ENCODE measurements around the gene SSR4. TPM values are rescaled to one million over a fixed set of nuclear protein-coding genes. Genes with fewer than 3 reads are reported as not detected.

The SSR4 gene
- total and polyA plus RNA-seq, 4 donors, result 125 to 459 (median 304) TPM

- TF ChIP-seq FOXA1 (IDR thresholded peaks at IDR 0.05) (no peak), HNF4A (conservative IDR thresholded peaks at IDR 0.05) (no peak), NR2F2 (IDR thresholded peaks at IDR 0.05) (no peak), EGR1 (IDR thresholded peaks at IDR 0.05; ENCODE audit: low read depth in 2 of 2) (no peak), RXRA (IDR thresholded peaks at IDR 0.05) (no peak), ZBTB33 (IDR thresholded peaks at IDR 0.05) (no peak)
Measured at GRCh38 chrX:153791104-153791852, 3.2 kb upstream of the SSR4 start (continued).

DNA sequence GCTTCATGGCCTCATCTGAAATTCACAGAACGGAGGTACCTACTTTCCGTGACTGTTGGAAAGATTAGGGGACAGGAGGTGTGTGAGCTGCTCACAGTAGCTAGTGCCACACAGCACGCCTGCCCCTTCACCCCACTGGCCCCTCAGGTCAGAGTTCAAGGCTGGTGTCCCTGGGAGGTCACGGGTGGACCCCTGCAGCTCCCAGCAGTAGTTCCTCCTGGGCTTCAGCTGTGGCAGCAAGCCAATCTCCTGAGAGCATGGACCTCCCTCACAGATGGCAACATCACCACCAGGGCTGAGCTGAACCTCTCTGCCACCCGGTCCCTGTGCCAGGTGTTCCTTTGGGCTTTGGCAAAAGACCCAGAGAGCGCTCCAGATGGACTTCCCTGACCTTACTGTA lies 2.1 kb upstream of the SSR4 start:
- 87% methylated on average over 6 of the region's 6 CpGs for WGBS
- no peak overlapping the region for H3K4me3 ChIP-seq (ENCODE audit: low read depth in 1 of 3, low read length in 3 of 3)
- H3K9me3 ChIP-seq (ENCODE audit: control insufficient read depth in 4 of 4, low read length in 3 of 4), result peaks cover 0 to 3% (median 2%) of the 10 kb centered on the region in 4 donors
- H3K4me1 ChIP-seq (ENCODE audit: control insufficient read depth in 4 of 4, insufficient read depth in 4 of 4, low read length in 3 of 4), result peaks cover 8 to 25% (median 17%) of the 10 kb centered on the region in 4 donors
- peaks cover 2 to 15% (median 3%) of the 10 kb centered on the region in 4 donors for H3K36me3 ChIP-seq (ENCODE audit: control insufficient read depth in 4 of 4, insufficient read depth in 3 of 4, low read depth in 1 of 4, low read length in 3 of 4)
- H3K9ac ChIP-seq (ENCODE audit: low read depth in 1 of 2, low read length in 2 of 2), result no peak overlapping the region
- H3K27ac ChIP-seq (ENCODE audit: low read depth in 1 of 2, low read length in 2 of 2), result no peak overlapping the region
- TF ChIP-seq RXRA (IDR thresholded peaks at IDR 0.05) (no peak), SP1 (IDR thresholded peaks at IDR 0.05) (no peak), CTCF (IDR thresholded peaks at IDR 0.05; ENCODE audit: low read depth, low read length, missing input control) (no peak), NR2F2 (IDR thresholded peaks at IDR 0.05) (no peak), HNF4G (IDR thresholded peaks at IDR 0.05) (no peak), EGR1 (IDR thresholded peaks at IDR 0.05; ENCODE audit: low read depth in 2 of 2) (no peak), FOXA1 (IDR thresholded peaks at IDR 0.05) (no peak)
- TF ChIP-seq, protein P1, sequence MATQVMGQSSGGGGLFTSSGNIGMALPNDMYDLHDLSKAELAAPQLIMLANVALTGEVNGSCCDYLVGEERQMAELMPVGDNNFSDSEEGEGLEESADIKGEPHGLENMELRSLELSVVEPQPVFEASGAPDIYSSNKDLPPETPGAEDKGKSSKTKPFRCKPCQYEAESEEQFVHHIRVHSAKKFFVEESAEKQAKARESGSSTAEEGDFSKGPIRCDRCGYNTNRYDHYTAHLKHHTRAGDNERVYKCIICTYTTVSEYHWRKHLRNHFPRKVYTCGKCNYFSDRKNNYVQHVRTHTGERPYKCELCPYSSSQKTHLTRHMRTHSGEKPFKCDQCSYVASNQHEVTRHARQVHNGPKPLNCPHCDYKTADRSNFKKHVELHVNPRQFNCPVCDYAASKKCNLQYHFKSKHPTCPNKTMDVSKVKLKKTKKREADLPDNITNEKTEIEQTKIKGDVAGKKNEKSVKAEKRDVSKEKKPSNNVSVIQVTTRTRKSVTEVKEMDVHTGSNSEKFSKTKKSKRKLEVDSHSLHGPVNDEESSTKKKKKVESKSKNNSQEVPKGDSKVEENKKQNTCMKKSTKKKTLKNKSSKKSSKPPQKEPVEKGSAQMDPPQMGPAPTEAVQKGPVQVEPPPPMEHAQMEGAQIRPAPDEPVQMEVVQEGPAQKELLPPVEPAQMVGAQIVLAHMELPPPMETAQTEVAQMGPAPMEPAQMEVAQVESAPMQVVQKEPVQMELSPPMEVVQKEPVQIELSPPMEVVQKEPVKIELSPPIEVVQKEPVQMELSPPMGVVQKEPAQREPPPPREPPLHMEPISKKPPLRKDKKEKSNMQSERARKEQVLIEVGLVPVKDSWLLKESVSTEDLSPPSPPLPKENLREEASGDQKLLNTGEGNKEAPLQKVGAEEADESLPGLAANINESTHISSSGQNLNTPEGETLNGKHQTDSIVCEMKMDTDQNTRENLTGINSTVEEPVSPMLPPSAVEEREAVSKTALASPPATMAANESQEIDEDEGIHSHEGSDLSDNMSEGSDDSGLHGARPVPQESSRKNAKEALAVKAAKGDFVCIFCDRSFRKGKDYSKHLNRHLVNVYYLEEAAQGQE (IDR thresholded peaks at IDR 0.05), result no peak
- TF ChIP-seq, protein P2, sequence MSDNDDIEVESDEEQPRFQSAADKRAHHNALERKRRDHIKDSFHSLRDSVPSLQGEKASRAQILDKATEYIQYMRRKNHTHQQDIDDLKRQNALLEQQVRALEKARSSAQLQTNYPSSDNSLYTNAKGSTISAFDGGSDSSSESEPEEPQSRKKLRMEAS (IDR thresholded peaks at IDR 0.05), result no peak
- no peaks in the 10 kb centered on the region for H3K27me3 ChIP-seq (ENCODE audit: control insufficient read depth in 4 of 4, insufficient read depth in 4 of 4, low read length in 3 of 4)
- DNase-seq (ENCODE audit: low spot score), result no peak

GRCh38 chrX:153793291-153793690 lies 1.2 kb upstream of the SSR4 start:
- Histone ChIP-seq H3K9me3 (ENCODE audit: control insufficient read depth in 4 of 4, low read length in 3 of 4) (peaks cover 0 to 3% (median 2%) of the 10 kb centered on the region in 4 donors), H3K9ac (ENCODE audit: low read depth in 1 of 2, low read length in 2 of 2) (peak overlapping the region; percentile 62 to 76), H3K36me3 (ENCODE audit: control insufficient read depth in 4 of 4, insufficient read depth in 3 of 4, low read depth in 1 of 4, low read length in 3 of 4) (peaks cover 0 to 16% (median 4%) of the 10 kb centered on the region in 4 donors), H3K27ac (ENCODE audit: low read depth in 1 of 2, low read length in 2 of 2) (peak overlapping the region; percentile 76 to 86), H3K27me3 (ENCODE audit: control insufficient read depth in 4 of 4, insufficient read depth in 4 of 4, low read length in 3 of 4) (no peaks in the 10 kb centered on the region), H3K4me3 (ENCODE audit: low read depth in 1 of 3, low read length in 3 of 3) (peak overlapping the region; percentile 84 to 91 (median 87)), H3K4me1 (ENCODE audit: control insufficient read depth in 4 of 4, insufficient read depth in 4 of 4, low read length in 3 of 4) (peaks cover 8 to 25% (median 17%) of the 10 kb centered on the region in 4 donors)
- 10% methylated on average over 7 of the region's 7 CpGs for WGBS
- no peak for DNase-seq (ENCODE audit: low spot score)
- TF ChIP-seq NR2F2 (IDR thresholded peaks at IDR 0.05) (peak; percentile 25), FOXA1 (IDR thresholded peaks at IDR 0.05) (no peak), HNF4G (IDR thresholded peaks at IDR 0.05) (no peak), EGR1 (IDR thresholded peaks at IDR 0.05; ENCODE audit: low read depth in 2 of 2) (no peak), TAF1 (conservative IDR thresholded peaks at IDR 0.05) (no peak), RXRA (IDR thresholded peaks at IDR 0.05) (peak; percentile 69 to 78)
- TF ChIP-seq, protein P1 (IDR thresholded peaks at IDR 0.05), result no peak

Data from liver (tissue), 9 donors.